Ishikawa (cell line): ENCODE data around the gene FAT4.

Source experiments
- EP300 ChIP-seq: IDR thresholded peaks from 2 replicates; pipeline ENCODE4 v1.6.1; 2012; ENCODE audit warnings: borderline replicate concordance
- TAF1 ChIP-seq: IDR thresholded peaks from 2 replicates; pipeline ENCODE4 v1.6.1; 2012; ENCODE audit warnings: low read depth, mild to moderate bottlenecking
- YY1 ChIP-seq: IDR thresholded peaks from 2 replicates; pipeline ENCODE4 v1.6.1; 2012; ENCODE audit warnings: low read depth
- TF ChIP-seq, protein P1 (sequence below): IDR thresholded peaks from 2 replicates; pipeline ENCODE4 v1.6.1; 2012

DNA sequence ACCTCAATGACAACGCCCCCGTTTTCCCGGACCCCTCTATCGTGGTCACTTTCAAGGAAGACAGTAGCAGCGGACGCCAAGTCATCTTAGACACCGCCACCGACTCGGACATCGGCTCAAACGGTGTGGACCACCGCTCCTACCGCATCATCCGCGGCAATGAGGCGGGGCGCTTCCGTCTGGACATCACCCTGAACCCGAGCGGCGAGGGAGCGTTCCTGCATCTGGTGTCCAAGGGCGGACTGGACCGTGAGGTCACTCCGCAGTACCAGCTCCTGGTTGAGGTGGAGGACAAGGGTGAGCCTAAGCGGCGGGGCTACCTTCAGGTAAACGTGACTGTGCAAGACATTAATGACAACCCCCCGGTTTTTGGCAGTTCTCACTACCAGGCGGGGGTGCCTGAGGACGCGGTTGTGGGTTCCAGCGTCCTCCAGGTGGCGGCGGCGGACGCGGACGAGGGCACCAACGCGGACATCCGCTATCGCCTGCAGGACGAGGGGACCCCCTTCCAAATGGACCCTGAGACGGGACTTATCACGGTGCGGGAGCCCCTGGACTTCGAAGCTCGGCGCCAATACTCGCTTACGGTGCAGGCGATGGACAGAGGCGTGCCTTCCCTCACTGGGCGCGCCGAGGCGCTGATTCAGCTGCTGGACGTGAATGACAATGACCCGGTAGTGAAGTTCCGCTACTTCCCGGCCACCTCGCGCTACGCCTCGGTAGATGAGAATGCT lies 2.2 kb downstream of the FAT4 start:
- TF ChIP-seq YY1 (no peak), EP300 (no peak), TAF1 (no peak)
- TF ChIP-seq, protein P1, sequence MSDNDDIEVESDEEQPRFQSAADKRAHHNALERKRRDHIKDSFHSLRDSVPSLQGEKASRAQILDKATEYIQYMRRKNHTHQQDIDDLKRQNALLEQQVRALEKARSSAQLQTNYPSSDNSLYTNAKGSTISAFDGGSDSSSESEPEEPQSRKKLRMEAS, result no peak
